Adrenal gland (tissue), 5 donors: Measurements from ENCODE around the gene SELENOO.

Source experiments
- POLR2A ChIP-seq, 2 donors: fragments of 450-650 bp; IDR thresholded peaks; one replicate each; pipeline ENCODE4 v1.6.1; 2017; ENCODE audit warnings: antibody characterized with exemption in 2 of 2, mild to moderate bottlenecking in 2 of 2, moderate library complexity in 1 of 2
- TF ChIP-seq, protein P1 (sequence below), 6 experiments: fragments of 450-650 bp in 4 of 6; fragments of 200-600 bp in 2 of 6; sonication (generic) in 1 of 6; IDR thresholded peaks; 1 replicate in 5 of 6; 2 replicates in 1 of 6; pipeline versions ENCODE4 v1.5.1 to v1.8.0; 2016 to 2021; ENCODE audit warnings: antibody characterized with exemption in 6 of 6, mild to moderate bottlenecking in 2 of 6, moderate library complexity in 1 of 6
- donor health status: DM: no; HTN: no; CAD: no.

DNA sequence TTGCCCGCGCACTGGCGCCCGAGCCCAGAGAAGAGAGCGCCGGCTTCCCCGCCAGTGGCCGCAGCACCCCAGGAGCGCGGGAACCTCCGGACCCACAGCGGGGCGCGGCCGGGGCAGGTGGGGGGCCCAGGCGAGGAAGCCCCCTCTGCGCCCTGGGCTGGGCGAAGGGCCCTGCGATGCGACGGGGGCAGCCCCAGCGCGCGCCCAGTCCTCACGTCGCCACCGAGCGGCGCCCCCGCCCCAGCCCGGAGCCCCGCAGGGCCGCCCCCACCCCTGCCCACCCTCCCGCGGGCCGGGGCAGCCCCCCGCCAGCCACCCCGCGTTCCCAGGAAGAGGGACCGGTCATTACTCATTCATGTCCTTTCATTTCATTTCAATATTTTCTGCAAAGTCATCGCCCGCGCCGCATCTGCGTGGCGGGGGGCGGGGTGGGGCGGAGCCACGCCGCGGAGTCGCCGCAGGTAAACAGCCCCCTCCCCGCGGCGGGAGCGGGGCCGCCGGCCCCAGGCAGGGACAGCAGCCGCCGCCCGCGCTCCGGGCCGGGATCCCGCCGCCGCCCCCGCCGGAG, 31.0 kb upstream of the SELENOO start:
- TF ChIP-seq, protein P1, sequence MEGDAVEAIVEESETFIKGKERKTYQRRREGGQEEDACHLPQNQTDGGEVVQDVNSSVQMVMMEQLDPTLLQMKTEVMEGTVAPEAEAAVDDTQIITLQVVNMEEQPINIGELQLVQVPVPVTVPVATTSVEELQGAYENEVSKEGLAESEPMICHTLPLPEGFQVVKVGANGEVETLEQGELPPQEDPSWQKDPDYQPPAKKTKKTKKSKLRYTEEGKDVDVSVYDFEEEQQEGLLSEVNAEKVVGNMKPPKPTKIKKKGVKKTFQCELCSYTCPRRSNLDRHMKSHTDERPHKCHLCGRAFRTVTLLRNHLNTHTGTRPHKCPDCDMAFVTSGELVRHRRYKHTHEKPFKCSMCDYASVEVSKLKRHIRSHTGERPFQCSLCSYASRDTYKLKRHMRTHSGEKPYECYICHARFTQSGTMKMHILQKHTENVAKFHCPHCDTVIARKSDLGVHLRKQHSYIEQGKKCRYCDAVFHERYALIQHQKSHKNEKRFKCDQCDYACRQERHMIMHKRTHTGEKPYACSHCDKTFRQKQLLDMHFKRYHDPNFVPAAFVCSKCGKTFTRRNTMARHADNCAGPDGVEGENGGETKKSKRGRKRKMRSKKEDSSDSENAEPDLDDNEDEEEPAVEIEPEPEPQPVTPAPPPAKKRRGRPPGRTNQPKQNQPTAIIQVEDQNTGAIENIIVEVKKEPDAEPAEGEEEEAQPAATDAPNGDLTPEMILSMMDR (IDR thresholded peaks at IDR 0.05): no peak
- no peak for TF ChIP-seq POLR2A (IDR thresholded peaks at IDR 0.05)
